Stomach (tissue), 4 donors: ENCODE data around the gene IQSEC1.

ENCODE experiments used
- POLR2AphosphoS5 ChIP-seq, 3 donors: sonication (generic); formaldehyde crosslinking; IDR thresholded peaks; one replicate each; pipeline ENCODE4 v1.6.1; 2016; ENCODE audit warnings: antibody characterized with exemption in 3 of 3
- TF ChIP-seq, protein P1 (sequence below), 7 experiments: fragments of 450-650 bp in 4 of 7; fragments of 200-600 bp in 3 of 7; sonication (generic) in 3 of 7; IDR thresholded peaks; one replicate each; pipeline ENCODE4 v1.5.1; 2016 to 2019; ENCODE audit warnings: antibody characterized with exemption in 7 of 7, control low read depth in 2 of 7, mild to moderate bottlenecking in 1 of 7

DNA sequence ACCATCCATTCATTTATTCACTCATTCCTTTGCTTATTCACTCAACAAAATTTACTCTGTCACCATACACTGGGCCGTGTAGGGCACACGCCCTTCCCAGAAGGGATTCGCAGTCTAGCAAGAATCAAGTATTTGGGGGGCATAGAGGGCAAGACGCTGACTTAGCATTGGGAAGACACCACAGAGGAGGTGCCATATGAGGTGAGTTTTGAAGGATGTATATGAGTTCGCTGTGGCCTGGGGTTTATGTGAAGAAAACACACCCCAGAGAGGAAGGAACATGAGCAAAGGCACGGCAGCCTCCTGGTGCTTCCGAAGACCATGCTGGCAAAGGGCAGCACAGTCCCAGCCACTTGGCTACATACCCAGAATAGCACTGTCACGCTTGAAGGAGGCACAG lies 23.1 kb upstream of the IQSEC1 start:
- TF ChIP-seq, protein P1, sequence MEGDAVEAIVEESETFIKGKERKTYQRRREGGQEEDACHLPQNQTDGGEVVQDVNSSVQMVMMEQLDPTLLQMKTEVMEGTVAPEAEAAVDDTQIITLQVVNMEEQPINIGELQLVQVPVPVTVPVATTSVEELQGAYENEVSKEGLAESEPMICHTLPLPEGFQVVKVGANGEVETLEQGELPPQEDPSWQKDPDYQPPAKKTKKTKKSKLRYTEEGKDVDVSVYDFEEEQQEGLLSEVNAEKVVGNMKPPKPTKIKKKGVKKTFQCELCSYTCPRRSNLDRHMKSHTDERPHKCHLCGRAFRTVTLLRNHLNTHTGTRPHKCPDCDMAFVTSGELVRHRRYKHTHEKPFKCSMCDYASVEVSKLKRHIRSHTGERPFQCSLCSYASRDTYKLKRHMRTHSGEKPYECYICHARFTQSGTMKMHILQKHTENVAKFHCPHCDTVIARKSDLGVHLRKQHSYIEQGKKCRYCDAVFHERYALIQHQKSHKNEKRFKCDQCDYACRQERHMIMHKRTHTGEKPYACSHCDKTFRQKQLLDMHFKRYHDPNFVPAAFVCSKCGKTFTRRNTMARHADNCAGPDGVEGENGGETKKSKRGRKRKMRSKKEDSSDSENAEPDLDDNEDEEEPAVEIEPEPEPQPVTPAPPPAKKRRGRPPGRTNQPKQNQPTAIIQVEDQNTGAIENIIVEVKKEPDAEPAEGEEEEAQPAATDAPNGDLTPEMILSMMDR (IDR thresholded peaks at IDR 0.05): no peak
- TF ChIP-seq POLR2AphosphoS5 (IDR thresholded peaks at IDR 0.05): no peak
